HepG2 (cell line): ENCODE data around the gene GPN2. TPM values are rescaled to one million over a fixed set of nuclear protein-coding genes. Genes with fewer than 3 reads are reported as not detected.

ENCODE experiments used
- ASH2L ChIP-seq: fragments of 300-600, 200-600 bp; sonication (generic); IDR thresholded peaks from 2 replicates; pipeline ENCODE4 v1.7.0; 2017; ENCODE audit warnings: low read depth, mild to moderate bottlenecking, moderate library complexity, mixed read lengths, low read length; ENCODE audit not compliant: insufficient read length
- ATAD3A ChIP-seq: sonication (generic); formaldehyde crosslinking; IDR thresholded peaks from 2 replicates; pipeline ENCODE4 v1.4.0; 2020; ENCODE audit warnings: missing genetic modification reagents
- GFI1 ChIP-seq: sonication (generic); formaldehyde crosslinking; IDR thresholded peaks from 2 replicates; pipeline ENCODE4 v1.5.0; 2020; ENCODE audit warnings: missing genetic modification reagents, mild to moderate bottlenecking, borderline replicate concordance
- NFATC3 ChIP-seq: sonication (generic); formaldehyde crosslinking; IDR thresholded peaks from 2 replicates; pipeline ENCODE4 v1.5.1; 2020; ENCODE audit warnings: mild to moderate bottlenecking, missing genetic modification reagents
- NFRKB ChIP-seq: fragments of 450-650 bp; IDR thresholded peaks from 2 replicates; pipeline ENCODE4 v1.6.1; 2017
- POGZ ChIP-seq: sonication (generic); formaldehyde crosslinking; IDR thresholded peaks from 2 replicates; pipeline ENCODE4 v1.4.0; 2020; ENCODE audit warnings: mild to moderate bottlenecking, missing genetic modification reagents
- SP2 ChIP-seq: sonication (generic); formaldehyde crosslinking; IDR thresholded peaks from 2 replicates; pipeline ENCODE4 v1.5.1; 2020; ENCODE audit warnings: mild to moderate bottlenecking, missing genetic modification reagents
- ZNF7 ChIP-seq: IDR thresholded peaks from 2 replicates; pipeline ENCODE4 v1.6.1; 2016; ENCODE audit warnings: missing biosample characterization, missing genetic modification reagents
- polyA plus RNA-seq, 8 experiments: library from polyadenylated mRNA; depleted of rRNA in 3 of 8; stranded (reverse) in 7 of 8; unstranded in 1 of 8; fragments of >200 nt; fragmentation: Illumina TruSeq in 4 of 8; extraction: Trizol in 4 of 8; gene quantifications; 2 replicates each; pipeline versions ENCODE4 v1.2.1 to v1.2.3, GENCODE V29; 2011 to 2016; ENCODE audit warnings: low read depth in 4 of 8, missing spikeins in 1 of 8, mixed read lengths in 1 of 8; ENCODE audit not compliant: insufficient read depth in 1 of 8
- total RNA-seq, 5 experiments: library from RNA; depleted of rRNA; stranded (reverse); fragments of >200 nt; fragmentation: Illumina TruSeq; extraction: Trizol; gene quantifications; 2 replicates each; pipeline ENCODE4 v1.2.3, GENCODE V29; 2016; ENCODE audit warnings: low read depth in 1 of 5
- TF ChIP-seq, protein P1 (sequence below): sonication (generic); formaldehyde crosslinking; IDR thresholded peaks from 2 replicates; pipeline ENCODE4 v1.5.0; 2020; ENCODE audit warnings: missing genetic modification reagents
- TF ChIP-seq, protein P2 (sequence below): sonication (generic); formaldehyde crosslinking; IDR thresholded peaks from 2 replicates; pipeline ENCODE4 v1.4.0; 2020; ENCODE audit warnings: missing genetic modification reagents
- TF ChIP-seq, protein P3 (sequence below): sonication (generic); formaldehyde crosslinking; IDR thresholded peaks from 2 replicates; pipeline ENCODE4 v1.9.0; 2021; ENCODE audit warnings: mild to moderate bottlenecking, missing genetic modification reagents
- TF ChIP-seq, protein P4 (sequence below): sonication (generic); formaldehyde crosslinking; IDR thresholded peaks from 2 replicates; pipeline ENCODE4 v1.4.0; 2020; ENCODE audit warnings: mild to moderate bottlenecking, low read depth, missing genetic modification reagents

The GPN2 gene
- total and polyA plus RNA-seq, 2 of the 13 experiments (the other 11 are each of a cell fraction or from before 2014, with no cell fraction given), result 19.3 to 38.9 TPM

DNA sequence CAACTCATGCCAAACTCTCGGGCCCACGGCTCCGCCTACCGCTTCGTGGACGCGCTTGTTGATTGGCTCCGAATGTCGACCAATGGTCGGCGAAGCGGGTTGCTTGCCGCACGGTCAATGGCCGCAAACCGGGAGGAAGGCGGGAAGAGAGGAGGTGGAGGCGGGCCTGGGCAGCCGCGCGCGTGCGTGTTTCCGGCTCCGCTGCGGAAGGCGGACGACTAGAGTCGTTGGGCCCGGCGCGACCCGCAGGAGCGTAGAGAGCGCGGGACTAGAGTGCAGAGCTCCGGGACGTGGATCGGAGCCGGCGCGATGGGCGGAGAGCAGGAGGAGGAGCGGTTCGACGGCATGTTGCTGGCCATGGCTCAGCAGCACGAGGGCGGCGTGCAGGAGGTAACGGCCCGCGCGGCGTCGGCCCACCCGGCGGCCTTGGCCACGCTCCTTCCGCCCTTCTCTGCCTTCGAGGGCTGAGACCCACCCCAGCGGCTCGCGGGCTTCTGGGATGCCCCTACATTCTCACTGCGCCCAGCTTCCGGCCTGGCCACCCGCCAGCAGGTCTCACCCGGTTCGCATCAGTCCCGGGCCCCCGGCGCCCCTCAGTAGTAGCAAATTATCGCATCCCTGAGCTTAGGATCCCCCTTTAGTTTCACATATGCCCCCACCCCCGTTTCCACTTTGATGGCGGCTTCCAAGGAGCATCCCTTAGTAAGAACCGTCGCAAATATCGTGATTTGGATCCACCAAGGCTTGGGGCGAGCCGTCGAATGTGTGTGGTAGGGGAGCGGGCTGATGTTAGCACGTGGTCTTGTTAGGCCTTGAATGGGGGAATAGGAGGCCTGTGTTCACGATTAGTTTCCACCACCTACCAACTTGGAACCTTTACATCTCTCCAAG is 31.7 kb upstream of the GPN2 start, which contains the start of gene NUDC (continued):
- TF ChIP-seq, protein P1, sequence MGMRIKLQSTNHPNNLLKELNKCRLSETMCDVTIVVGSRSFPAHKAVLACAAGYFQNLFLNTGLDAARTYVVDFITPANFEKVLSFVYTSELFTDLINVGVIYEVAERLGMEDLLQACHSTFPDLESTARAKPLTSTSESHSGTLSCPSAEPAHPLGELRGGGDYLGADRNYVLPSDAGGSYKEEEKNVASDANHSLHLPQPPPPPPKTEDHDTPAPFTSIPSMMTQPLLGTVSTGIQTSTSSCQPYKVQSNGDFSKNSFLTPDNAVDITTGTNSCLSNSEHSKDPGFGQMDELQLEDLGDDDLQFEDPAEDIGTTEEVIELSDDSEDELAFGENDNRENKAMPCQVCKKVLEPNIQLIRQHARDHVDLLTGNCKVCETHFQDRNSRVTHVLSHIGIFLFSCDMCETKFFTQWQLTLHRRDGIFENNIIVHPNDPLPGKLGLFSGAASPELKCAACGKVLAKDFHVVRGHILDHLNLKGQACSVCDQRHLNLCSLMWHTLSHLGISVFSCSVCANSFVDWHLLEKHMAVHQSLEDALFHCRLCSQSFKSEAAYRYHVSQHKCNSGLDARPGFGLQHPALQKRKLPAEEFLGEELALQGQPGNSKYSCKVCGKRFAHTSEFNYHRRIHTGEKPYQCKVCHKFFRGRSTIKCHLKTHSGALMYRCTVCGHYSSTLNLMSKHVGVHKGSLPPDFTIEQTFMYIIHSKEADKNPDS (CRISPR knock-in tag), result peak; percentile 36; the same call in 1 of the 2 replicates
- no peak for TF ChIP-seq ASH2L
- TF ChIP-seq, protein P2, sequence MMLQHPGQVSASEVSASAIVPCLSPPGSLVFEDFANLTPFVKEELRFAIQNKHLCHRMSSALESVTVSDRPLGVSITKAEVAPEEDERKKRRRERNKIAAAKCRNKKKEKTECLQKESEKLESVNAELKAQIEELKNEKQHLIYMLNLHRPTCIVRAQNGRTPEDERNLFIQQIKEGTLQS (CRISPR knock-in tag), result peak; percentile 41; the same call in 1 of the 2 replicates
- no peak for TF ChIP-seq ZNF7 (CRISPR knock-in tag)
- TF ChIP-seq, protein P3, sequence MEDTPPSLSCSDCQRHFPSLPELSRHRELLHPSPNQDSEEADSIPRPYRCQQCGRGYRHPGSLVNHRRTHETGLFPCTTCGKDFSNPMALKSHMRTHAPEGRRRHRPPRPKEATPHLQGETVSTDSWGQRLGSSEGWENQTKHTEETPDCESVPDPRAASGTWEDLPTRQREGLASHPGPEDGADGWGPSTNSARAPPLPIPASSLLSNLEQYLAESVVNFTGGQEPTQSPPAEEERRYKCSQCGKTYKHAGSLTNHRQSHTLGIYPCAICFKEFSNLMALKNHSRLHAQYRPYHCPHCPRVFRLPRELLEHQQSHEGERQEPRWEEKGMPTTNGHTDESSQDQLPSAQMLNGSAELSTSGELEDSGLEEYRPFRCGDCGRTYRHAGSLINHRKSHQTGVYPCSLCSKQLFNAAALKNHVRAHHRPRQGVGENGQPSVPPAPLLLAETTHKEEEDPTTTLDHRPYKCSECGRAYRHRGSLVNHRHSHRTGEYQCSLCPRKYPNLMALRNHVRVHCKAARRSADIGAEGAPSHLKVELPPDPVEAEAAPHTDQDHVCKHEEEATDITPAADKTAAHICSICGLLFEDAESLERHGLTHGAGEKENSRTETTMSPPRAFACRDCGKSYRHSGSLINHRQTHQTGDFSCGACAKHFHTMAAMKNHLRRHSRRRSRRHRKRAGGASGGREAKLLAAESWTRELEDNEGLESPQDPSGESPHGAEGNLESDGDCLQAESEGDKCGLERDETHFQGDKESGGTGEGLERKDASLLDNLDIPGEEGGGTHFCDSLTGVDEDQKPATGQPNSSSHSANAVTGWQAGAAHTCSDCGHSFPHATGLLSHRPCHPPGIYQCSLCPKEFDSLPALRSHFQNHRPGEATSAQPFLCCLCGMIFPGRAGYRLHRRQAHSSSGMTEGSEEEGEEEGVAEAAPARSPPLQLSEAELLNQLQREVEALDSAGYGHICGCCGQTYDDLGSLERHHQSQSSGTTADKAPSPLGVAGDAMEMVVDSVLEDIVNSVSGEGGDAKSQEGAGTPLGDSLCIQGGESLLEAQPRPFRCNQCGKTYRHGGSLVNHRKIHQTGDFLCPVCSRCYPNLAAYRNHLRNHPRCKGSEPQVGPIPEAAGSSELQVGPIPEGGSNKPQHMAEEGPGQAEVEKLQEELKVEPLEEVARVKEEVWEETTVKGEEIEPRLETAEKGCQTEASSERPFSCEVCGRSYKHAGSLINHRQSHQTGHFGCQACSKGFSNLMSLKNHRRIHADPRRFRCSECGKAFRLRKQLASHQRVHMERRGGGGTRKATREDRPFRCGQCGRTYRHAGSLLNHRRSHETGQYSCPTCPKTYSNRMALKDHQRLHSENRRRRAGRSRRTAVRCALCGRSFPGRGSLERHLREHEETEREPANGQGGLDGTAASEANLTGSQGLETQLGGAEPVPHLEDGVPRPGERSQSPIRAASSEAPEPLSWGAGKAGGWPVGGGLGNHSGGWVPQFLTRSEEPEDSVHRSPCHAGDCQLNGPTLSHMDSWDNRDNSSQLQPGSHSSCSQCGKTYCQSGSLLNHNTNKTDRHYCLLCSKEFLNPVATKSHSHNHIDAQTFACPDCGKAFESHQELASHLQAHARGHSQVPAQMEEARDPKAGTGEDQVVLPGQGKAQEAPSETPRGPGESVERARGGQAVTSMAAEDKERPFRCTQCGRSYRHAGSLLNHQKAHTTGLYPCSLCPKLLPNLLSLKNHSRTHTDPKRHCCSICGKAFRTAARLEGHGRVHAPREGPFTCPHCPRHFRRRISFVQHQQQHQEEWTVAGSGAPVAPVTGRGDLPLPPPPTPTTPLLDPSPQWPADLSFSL (CRISPR knock-in tag), result no peak
- no peak; the same call in 1 of the 2 replicates for TF ChIP-seq ATAD3A
- peak; percentile 73 for TF ChIP-seq POGZ (CRISPR knock-in tag)
- TF ChIP-seq GFI1 (CRISPR knock-in tag), result no peak; the same call in 1 of the 2 replicates
- TF ChIP-seq SP2, result peak; percentile 97
- no peak for TF ChIP-seq NFRKB
- TF ChIP-seq NFATC3 (CRISPR knock-in tag), result no peak
- TF ChIP-seq, protein P4, sequence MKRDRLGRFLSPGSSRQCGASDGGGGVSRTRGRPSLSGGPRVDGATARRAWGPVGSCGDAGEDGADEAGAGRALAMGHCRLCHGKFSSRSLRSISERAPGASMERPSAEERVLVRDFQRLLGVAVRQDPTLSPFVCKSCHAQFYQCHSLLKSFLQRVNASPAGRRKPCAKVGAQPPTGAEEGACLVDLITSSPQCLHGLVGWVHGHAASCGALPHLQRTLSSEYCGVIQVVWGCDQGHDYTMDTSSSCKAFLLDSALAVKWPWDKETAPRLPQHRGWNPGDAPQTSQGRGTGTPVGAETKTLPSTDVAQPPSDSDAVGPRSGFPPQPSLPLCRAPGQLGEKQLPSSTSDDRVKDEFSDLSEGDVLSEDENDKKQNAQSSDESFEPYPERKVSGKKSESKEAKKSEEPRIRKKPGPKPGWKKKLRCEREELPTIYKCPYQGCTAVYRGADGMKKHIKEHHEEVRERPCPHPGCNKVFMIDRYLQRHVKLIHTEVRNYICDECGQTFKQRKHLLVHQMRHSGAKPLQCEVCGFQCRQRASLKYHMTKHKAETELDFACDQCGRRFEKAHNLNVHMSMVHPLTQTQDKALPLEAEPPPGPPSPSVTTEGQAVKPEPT (CRISPR knock-in tag), result no peak
